HG03342 (cell line): Measurements from ENCODE around the gene TRIM7.

Experiments used
- ATAC-seq: cut with Tn5 transposase; IDR thresholded peaks from one replicate; pipeline ENCODE4 v1.9.1; 2021; ENCODE audit warnings: mild to moderate bottlenecking, moderate library complexity; ENCODE audit not compliant: unreplicated experiment

TRIM7 gene

DNA sequence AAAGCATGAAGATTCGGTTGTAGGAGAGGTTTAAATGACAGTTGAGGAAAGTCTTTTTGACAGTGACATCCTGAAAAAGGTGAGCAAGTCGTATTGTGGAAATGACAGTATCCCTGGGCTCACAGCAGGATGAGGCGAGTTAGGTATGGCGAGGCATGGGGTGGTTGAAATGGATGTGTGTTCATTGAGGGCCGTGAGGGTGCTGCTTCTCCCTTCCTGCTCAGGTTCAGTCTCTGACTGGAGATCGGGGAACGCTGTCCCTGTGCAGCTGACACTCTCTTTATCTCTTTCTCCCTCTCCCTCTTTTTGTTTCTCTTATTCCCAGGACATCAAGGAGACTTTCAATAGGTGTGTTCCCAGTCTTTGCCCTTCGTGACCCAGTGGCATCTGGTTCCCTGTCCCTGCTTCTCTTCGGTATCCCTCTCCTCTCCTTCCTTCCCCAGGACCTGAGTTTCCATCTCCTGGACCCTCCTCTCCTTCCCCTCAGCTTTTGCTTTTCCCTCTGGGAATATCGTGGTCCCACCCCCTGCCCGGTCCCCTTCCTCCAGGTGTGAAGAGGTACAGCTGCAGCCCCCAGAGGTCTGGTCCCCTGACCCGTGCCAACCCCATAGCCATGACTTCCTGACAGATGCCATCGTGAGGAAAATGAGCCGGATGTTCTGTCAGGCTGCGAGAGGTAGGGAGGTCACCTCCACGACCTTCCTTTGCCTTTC is 28.2 kb upstream of the TRIM7 start:
- no peak for ATAC-seq

DNA sequence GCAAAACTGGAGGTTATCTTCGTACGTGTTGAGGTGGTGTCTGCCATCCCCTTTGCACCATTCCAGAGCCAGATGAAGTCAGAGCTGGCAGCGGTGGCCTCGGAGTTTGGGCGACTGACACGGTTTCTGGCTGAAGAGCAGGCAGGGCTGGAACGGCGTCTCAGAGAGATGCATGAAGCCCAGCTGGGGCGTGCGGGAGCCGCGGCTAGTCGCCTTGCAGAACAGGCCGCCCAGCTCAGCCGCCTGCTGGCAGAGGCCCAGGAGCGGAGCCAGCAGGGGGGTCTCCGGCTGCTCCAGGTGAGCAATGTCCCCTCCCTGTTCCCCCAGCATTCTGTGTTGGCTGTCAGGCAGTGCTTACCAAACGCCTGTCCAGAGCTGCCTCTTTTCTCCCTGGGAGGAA is 27.6 kb upstream of the TRIM7 start:
- no peak for ATAC-seq

DNA sequence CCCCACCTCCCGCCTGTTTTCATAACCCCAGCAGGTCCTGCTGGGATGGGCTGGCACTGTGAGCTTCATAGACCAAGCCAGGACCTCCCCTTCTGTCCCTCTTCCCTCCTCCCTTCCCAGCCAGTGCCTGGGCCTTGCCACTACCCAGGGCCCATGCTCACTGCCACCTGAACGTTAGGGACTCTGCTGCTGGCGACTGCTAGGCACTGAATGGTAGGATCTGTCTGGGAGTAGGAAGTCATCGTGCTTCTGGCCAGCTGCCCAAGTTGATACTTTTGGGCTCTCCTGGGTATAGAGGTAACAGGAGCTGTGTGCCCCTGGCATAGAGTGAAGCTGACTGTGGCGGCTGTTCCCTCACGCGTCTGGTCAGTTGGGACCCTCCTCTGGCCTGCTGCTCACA is 26.4 kb upstream of the TRIM7 start:
- ATAC-seq: no peak

DNA sequence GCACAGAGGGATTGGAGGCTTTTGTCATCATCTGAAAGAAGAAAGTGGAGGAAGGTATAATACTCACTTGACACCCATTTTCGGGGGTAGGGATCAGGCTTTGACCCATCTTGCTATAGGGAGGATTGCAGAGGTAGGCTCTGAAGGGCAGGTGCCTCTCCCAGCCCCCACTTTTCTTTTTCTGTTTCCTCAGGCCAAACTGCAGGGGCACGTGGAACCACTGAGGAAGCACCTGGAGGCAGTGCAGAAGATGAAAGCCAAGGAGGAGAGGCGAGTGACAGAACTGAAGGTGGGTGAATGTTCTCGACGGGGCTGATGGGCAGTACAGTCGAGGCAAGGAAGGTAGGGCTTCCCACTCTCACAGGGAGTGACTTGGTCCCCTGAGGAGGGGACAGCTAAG is 25.6 kb upstream of the TRIM7 start:
- ATAC-seq: no peak

DNA sequence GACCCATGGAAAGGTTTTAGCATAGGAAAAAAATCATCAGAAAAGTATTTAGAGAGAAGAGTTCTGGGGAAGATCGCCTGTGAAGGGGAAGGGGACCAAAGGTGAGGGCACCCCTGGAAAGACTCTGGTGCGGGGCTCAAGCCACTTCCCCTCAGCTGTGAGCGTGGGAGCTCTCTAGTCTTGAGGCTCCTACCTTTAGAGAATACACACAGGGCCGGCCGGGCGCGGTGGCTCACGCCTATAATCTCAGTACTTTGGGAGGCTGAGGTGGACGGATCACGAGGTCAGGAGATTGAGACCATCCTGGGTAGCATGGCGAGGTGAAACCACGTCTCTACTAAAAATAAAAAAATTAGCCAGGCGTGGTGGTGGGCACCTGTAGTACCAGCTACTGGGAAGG is 25.0 kb upstream of the TRIM7 start:
- ATAC-seq: no peak

DNA sequence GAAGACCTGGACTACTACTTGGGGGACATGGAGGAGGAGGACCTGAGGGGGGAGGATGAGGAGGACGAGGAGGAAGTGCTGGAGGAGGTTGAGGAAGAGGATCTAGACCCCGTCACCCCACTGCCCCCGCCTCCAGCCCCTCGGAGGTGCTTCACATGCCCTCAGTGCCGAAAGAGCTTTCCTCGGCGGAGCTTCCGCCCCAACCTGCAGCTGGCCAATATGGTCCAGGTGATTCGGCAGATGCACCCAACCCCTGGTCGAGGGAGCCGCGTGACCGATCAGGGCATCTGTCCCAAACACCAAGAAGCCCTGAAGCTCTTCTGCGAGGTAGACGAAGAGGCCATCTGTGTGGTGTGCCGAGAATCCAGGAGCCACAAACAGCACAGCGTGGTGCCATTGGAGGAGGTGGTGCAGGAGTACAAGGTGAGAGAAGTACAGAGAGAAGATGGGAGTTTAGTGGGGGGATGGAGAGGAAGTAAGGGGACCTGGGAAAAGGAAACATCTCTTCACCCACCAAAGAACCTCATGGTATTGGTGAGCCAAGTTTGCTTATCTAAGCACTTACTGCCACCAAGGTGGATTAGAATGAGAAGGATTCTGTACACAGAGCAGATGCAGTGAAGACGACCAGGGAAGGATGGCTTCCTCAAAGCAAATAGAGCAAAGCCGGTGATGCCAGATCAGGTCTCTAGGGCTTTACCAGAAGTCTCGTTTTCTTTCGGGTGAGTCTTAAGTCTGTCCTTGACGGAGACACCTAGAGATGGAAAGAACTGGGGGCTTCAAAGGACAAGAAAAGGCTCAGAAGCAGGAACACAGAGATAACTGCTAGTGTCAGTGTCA is 19.6 kb upstream of the TRIM7 start:
- no peak for ATAC-seq

DNA sequence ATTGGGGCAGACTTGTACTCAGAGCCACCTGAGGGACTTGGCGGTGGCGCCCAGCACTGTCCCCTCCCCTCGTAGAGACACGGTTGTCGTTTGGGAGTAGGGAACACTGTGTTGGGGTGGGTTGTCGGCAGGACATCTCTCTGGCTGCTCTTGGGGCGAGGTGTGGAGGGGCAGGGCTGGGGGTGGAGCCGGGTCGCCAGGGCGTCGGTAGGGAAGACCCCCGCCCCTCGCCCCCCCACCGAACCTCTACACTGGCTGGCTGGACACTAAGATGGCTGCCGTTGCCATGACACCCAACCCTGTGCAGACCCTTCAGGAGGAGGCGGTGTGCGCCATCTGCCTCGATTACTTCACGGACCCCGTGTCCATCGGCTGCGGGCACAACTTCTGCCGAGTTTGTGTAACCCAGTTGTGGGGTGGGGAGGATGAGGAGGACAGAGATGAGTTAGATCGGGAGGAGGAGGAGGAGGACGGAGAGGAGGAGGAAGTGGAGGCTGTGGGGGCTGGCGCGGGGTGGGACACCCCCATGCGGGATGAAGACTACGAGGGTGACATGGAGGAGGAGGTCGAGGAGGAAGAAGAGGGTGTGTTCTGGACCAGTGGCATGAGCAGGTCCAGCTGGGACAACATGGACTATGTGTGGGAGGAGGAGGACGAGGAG is 18.9 kb upstream of the TRIM7 start:
- no peak for ATAC-seq

DNA sequence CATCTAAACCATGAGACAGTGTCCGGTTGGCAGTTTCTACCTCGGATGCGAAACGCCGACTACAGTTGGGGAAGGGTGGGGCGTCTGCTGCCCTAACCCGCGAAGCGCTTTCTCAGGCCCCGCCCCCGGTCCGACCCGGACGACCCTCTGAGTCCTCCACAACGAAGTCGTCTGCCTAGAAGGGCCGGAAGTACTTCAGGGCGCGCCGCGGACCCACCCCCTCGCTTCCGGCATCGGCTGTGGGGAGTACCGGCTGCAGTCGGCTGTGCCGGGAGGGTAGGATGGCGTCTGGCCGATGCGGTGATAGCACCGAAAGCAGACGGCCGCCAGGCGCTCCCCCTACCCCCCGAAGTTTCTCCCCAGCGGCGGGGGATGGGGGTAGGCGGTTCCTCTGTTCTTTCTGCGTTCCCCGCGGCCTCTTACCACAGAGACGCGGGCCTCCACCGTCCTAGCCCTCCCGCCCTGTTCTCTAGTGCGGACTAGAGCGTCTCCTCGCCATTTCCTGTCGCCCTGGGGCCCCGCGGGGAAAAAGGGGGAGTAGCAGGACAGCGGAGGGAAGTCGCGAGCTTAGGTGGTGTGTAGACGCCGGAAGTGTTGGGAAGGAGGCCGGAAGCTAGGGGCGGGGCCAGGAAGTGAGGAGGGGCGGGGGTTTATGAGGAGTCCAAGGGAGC is 18.2 kb upstream of the TRIM7 start, which contains the start of gene TRIM41:
Gene TRIM41, plus strand, starts transcription at position 224 of the 671 bp plus-strand sequence. CDS start 719 bp downstream, outside the sequence.
- peak; percentile 68 for ATAC-seq

DNA sequence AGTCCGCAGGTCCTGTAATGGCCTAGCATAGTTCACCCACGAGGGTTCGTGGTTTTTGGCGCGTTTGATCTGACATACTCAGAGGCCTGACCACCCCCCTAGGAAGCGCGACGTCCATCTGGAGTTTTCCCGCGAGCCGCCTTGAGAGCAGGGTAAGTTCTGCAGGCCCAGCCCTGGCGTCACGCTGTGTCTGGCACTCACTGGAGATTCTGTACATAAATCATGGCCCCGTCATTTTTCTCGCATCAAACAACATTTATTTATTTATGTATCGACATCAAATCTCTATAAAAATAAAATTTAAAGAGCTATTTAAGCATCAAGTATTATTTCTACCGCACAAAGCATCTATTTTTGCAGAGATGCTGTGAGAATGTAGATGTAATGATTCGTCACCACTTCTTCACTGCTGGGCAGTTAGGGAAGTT is 17.6 kb upstream of the TRIM7 start:
- no peak for ATAC-seq

DNA sequence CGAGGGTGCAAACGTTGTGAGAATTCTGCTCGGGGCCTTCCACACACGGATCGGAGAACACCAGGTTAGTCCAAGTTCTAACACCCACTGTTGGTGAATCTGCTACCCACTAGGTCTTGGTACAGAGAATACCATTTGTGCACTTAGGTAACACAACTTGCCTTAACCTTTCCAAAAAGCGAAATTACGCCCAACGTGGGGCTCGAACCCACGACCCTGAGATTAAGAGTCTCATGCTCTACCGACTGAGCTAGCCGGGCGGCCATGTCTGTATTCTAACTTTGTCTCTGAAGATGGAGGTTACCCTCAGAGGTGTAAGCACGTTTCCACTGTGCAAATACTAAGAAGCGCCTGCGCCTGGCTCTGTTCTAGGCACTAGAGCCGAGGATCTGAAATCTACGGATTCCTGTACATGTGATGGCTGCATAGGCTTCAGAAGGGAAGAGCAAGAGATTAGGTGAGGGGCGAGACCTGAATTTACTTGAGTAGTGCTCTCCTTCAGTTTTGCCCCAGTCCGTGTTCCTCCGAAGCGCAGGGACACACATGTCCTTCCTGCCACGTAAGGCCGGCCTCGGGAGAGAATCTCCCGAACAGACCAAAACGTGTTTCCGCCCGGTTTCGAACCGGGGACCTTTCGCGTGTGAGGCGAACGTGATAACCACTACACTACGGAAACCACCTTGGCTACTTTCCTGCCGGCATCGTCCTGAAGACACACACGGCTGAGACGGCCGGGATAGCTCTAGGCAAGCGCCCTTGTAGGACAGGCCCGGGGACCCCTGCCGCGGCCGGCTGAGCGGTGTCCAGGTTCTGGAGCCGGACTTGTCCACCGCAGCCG is 17.0 kb upstream of the TRIM7 start:
- ATAC-seq: peak; percentile 23

DNA sequence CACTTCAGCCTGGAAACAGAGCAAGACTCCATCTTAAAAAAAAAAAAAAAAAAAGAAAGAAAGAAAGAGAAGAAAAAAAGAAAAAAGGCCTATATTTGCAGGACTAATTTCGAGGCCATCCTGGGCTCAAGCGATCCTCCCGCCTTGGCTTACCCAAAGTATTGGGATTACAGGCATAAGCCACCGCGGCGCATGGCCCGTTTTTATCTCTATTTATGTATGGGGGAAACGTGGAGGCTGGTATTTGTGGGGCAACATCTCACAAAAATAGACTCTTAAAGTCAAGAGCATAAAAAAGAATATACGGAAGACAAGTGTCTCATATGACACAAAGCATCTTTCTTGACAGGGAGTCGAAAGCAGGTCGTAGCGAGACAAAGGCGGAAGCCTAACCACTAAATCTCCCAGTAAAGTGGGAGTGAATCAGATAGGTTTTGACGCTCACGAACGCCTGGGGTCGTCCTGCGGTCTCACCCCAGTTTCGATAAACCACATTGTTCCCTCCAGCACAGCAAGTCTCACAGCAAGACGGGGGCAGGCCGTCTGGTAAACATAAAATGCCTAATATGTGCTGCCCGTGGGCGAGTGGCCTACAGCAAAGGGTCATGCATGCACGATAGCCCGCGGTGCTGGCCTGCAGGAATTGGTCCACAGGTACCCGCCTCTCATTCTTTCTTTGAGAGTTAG is 16.3 kb upstream of the TRIM7 start:
- no peak for ATAC-seq

DNA sequence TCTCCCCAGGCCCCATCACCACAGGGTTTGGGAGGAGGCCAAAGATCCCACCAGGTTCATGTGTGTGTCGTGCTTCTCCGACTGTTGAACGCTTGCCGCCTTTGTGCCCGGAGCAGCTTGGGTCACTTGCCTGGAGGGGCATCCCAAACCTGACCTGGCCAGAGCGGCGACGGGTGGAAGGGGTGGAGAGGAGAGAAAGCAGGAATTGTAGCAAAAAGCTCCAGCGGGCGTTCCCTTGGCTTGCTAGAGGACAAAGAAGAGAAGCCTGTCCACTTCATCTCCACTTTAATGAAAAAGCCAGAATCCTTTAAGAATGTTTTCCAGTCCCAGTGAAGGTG is 15.2 kb upstream of the TRIM7 start:
- no peak for ATAC-seq

DNA sequence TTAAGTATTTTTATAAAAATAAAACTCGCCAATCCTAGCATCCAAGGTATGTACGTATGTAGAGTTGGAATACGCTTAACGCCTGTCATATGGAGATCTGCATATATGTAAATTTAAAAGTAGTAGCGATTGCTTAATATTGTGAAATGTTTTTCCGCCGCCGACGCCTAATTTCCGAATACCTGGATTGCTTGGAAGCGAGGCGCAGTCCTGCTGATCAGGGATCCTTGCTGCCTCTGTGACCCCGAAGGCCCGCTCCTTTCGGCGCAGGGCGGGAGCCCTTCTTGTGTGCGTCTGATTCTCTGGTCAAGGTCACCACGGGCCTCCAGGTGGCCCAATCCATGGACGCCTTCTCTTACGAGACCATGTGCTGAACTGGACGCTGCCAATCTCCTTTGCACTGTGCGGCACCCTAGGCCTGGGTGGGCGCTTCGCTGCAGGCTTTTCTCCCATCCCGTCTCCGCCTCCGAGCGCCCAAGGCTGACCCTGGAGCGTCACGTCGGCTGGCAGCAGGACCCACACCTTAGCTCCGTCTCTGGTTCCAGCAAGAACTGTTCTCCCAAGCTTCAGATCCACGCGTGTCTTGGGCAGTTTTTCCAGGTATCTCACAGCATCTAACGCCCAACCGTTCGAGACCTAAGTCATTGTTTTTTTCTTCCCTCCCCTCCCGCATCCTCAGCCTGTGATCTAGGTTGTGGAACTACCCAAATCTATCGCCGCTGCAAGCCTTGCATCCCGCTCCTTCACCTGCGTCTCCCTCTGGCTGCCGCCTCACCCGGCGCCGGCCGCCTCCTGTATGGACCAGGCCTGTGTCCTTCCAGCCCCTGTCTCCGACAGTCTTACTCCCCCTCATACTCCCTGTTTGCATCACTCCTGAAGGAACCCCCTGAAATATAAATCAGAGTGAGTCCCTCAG is 14.5 kb upstream of the TRIM7 start:
- no peak for ATAC-seq

DNA sequence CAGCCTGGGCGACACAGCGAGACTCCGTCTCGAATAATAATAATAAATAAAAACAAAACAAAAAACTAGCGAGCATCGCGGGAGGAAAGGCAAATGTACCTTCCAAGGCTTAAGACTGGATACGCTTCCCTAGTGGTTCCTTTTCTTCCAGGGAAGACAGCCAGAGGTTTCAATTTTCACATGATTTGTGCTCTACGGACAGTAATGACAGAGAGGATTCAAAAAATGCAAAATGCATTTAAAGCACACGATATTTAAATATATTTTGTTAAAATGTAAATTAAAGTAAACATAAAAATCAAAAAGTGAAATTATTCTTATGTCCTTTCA is 13.8 kb upstream of the TRIM7 start:
- ATAC-seq: no peak

DNA sequence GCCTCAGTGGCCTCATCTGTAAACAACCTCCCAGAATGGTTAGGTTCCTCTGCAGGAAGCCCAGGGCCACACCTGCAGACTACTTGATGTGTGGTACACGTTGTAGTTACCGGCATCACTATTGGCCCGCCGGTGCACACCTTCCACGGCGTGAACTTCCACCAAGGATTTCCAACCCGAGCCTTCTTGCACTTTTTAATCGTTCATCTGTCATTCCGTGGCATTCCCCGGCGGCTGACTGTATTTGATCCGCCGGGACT is 12.7 kb upstream of the TRIM7 start:
- peak; percentile 6 for ATAC-seq

DNA sequence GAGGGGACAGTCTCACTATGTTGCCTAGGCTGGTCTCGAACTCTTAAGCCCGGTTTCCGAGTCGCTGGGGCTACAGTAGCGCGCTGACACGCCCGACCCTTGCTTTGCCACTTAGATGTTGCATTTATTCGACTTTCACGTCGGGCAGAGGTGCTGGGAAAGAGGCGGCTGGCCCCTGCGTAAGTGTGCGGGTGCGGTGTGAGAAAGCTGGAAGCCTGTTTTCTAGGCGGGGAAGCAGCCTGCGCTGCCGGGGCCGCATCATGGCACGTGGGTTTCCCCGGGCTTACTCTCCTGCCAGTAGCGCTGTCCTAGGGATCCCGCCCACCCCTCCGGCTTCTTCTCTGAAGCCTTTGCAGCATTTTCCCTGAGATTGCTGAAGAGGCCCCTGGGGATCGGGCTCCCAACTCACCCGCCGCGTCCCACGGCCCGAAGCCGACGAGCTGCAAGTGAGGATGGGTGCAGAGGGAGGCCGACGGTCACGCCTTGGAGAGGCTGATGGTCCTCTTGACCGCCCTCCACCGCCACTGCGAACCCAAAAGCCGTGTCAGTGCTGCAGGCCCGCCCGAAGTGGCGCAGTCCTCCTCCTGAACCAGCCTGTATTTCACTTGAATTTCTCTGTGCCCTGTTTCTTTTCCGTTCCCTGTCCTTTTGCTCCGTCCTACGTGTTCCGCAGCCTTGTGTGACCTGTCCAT is 12.3 kb upstream of the TRIM7 start:
- peak; percentile 22 for ATAC-seq

DNA sequence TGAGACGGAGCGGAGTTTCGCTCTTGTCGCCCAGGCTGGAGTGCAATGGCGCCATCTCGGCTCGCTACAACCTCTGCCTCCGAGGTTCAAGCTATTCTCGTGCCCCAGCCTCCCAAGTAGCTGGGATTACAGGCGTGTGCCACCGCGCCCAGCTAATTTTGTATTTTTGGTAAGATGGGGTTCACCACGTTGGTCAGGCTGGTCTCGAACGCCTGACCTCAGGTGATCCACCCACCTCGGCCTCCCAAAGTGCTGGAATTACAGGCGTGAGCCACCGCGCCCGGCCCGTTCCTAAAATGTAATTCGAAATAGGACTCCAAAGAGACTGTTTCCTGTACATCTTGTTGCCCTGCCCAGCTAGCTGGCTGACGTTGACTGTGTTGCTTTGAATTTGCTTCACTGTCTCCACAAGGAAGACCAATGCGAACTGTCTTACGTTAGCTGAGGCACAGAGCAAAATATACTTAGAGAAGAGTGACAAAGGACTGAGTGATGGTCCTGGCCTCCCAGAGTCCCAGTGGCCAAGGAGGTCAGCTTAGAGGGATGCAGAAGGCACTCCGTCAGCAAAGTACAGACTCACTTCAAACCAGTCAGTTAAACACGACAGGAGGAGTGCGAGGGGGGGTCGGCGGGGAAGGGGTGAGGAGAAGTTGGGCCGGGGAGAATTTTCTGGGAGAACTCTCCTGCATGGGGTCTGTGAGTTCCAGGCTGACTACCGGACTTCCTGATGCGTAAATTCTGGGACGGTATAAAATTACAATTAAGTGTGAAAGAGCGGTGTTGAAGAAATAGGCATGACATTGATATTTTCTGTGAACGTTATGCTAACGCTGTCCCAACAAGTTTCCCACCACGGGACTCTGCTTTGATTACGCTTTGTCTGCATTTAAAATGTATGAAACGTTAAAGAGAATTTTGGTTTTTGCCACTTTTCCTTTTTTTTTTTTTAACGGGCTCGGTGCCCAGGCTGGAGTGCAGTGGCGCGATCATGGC is 11.3 kb upstream of the TRIM7 start:
- ATAC-seq: no peak
